NCI-H146 (cell line): Measurements from ENCODE around the gene CAPN11.
"Not testable (repeated sequence)": the region's sequence is repeated elsewhere in the genome, so short reads cannot be mapped to it uniquely, and the experiment has no call there.

Source experiments
- DNase-seq: peaks from one replicate; lab custom pipeline; 2025; lab: John Stamatoyannopoulos, UW

CAPN11 gene

DNA sequence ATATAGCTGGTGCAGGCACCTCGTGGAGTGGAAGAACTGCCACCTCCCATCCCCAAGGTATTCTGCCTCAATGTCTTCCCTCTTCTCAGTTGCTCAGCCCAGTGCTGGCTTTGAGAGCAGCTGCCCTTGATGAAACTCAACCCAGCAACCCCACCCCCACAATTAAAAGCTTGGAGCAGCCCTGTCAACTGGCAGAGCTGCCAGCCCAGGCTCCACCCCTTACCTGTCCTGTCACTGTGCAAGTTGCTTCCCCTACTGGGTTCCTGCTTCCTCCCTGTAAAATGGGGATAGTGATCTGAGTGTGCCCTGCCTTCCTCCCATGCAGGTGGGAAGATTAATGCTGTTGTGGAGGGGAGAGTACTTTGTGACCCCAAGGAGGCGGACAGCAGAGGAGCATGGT is 26.7 kb upstream of the CAPN11 start:
- peak; percentile 9 for DNase-seq

GRCh38 chr6:44132476-44132875 is 26.1 kb upstream of the CAPN11 start:
- DNase-seq: no peak

GRCh38 chr6:44133003-44133931 is 25.4 kb upstream of the CAPN11 start:
- DNase-seq: peak; percentile 70

GRCh38 chr6:44133981-44134711 is 24.5 kb upstream of the CAPN11 start:
- no peak for DNase-seq

GRCh38 chr6:44135173-44135758 is 23.4 kb upstream of the CAPN11 start:
- no peak for DNase-seq

DNA sequence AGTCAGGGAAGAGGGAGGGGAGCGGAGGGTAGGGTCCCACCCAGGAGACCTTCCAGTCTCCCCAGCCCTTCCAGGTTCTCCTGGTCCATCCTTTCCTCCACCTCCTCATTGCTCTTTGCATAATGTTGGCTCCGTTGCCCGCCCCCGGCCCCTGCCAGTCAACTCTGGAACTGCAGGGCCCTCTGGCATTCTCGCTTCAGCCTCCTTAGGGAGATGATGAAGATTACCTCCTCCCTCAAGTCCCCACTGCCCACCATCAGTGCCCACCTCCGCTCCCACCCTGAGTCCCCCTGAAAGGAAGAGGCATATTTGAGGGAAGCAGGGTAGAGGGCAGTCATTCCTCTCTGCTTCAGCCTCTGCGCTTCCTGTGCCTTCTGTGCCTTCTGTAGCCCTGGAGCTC is 22.7 kb upstream of the CAPN11 start:
- DNase-seq: no peak

GRCh38 chr6:44138717-44139350 is 19.8 kb upstream of the CAPN11 start:
- no peak for DNase-seq

DNA sequence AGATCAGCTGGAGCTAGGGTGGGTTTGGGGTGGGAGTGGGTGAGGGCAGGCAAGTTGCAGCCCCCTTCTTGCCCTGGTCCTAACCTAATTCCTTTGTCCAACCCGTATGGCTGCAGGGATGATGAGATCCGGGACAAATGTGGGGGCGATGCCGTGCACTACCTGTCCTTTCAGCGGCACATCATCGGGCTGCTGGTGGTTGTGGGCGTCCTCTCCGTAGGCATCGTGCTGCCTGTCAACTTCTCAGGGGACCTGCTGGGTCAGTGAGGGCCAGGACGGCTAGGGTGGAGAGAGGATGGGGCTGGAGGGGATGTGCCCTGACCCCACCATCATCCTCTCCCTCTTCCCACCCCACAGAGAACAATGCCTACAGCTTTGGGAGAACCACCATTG is 19.3 kb upstream of the CAPN11 start:
- DNase-seq: no peak

DNA sequence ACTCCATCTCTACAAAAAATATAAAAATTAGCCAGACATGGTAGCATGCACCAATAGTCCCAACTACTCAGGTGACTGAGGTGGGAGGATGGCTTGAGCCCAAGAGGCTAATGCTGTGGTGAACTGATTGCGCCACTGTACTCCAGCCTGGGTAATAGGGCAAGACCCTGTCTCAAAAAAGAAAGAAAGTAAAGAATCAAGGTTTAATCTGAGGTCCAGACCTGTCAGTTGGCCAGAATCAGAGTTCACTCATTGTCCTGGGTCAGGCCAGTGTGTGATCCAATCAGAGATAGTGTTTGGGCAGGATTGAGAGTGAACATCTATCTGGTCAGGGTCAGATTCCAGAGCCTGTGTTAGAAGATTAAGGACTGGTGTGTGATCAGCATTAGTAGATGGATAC is 15.8 kb upstream of the CAPN11 start:
- no peak for DNase-seq

DNA sequence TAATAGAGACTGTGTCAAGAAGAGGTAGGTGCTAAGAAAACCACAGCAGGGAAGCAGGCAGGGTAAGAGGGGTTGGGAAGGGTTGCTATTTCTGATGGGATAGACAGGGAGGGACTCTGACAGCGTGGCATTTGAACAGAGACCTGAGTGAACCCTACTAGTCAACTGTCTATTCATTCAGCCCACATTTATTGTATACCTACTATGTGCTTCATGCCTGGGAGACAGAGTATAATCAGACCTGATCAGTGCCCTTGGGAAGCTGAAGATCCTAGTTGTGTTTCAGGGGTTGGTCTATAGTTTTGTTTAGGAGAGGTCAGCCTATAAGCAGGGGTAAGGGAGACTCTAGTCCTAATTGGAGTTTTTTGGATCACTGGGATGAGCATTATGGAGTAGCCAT is 14.9 kb upstream of the CAPN11 start:
- DNase-seq: no peak

- DNase-seq: not testable (repeated sequence)
Observed at GRCh38 chr6:44144536-44144935, 14.1 kb upstream of the CAPN11 start.

DNA sequence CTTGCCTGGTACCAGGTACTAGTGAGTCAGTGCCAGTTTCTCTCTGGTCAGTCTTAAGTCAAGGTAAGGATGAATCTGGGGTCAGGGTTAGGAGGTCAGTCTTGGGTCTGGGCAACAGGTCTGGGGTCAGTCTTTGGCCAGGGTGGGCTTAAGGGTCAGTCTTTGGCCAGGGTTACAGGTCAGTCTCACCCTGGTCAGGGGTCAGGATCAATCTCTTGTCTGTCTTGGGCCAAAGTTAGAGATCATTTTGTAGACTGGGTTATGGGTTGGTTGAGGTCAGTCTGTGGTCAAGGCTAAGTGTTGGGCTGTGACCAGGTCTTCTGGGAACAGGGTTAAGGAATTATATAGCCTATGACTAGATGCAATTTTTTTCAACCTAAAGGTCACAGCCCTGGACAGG is 12.8 kb upstream of the CAPN11 start:
- DNase-seq: no peak

- DNase-seq: no peak
Observed at GRCh38 chr6:44146685-44147084, 11.9 kb upstream of the CAPN11 start.

DNA sequence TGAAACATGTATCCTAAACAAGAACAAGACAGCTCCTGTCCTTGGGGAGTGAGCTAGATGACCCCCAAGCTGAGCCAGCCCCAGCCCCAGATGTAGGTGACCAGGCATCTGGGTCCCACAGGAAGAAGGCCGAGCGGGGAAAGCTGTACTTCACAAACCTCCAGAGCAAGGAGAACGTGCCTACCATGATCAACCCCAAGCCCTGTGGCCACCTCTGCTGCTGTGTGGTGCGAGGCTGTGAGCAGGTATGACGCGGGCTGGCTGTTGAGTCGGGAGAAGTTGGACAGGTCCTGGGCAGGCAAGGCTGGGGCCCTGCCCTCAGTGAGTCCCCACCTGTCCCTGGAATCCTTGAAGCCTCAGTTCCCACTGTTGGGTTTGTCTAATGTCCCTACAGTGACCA is 11.4 kb upstream of the CAPN11 start:
- DNase-seq: no peak

DNA sequence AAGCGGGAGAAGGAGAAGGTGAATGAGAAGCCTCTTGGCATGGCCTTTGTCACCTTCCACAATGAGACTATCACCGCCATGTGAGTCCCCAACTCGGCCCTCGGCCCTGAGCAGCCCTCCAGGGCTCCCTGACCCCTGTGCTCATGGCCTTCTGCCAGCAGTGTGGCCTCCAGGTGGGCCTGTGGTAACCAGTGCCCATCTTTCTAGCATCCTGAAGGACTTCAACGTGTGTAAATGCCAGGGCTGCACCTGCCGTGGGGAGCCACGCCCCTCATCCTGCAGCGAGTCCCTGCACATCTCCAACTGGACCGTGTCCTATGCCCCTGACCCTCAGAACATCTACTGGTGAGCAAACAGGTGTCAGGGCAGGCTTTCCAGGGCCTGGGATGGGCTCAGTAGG is 10.3 kb upstream of the CAPN11 start:
- DNase-seq: no peak

DNA sequence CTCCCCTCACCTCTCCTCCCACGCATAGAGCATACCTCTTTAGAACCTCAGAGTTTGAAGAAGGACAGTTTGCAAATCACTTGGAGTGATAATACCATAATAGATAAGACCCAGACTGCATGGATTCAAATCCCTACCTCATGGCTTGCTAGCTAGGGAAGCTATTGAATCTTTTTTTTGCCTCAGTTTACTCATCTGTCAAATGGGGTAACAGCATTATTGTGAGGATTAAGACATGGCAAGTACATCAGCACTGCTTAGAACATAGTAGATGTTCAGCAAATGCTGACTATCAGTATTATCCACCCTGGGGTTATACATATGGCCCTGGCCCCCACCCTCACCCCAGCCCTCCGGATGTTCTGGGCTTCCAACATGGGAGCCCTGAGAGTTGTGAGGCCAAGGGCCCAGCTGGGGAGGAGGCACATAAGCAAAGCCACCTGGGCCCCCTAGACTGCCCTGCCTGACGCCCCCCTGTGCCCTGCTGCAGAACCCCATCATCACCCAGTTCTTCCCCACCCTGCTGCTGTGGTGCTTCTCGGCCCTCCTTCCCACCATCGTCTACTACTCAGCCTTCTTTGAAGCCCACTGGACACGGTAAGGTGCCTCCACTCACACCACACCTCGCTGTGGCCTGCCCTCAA is 9.1 kb upstream of the CAPN11 start:
- no peak for DNase-seq

DNA sequence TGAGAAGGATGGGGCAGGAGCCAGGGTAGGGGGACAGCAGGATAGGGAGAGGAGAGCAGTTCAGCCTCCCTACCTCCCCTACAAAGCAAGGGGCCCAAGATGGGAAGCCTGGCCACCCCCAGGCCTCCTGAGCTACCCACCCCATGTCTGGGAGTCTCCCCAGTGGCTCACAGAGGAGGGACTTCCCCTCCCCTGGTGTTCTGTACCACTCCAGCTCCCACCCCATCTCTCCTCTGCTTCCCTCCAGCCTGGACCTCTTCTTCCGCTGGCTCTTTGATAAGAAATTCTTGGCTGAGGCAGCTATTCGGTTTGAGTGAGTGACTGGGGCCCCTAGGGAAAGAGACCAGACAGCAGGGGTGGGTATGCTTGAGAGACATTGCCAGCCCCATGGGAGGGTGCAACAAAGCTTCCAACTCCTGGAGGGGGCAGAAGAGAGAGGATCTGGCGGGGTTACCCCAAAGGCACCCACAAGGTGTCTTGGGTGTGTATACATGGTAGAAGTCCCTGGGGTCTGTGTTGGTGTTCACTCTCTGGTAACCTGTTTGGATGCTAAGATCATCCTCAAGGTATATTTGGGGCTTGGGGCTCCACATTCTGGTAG is 8.2 kb upstream of the CAPN11 start:
- no peak for DNase-seq

DNA sequence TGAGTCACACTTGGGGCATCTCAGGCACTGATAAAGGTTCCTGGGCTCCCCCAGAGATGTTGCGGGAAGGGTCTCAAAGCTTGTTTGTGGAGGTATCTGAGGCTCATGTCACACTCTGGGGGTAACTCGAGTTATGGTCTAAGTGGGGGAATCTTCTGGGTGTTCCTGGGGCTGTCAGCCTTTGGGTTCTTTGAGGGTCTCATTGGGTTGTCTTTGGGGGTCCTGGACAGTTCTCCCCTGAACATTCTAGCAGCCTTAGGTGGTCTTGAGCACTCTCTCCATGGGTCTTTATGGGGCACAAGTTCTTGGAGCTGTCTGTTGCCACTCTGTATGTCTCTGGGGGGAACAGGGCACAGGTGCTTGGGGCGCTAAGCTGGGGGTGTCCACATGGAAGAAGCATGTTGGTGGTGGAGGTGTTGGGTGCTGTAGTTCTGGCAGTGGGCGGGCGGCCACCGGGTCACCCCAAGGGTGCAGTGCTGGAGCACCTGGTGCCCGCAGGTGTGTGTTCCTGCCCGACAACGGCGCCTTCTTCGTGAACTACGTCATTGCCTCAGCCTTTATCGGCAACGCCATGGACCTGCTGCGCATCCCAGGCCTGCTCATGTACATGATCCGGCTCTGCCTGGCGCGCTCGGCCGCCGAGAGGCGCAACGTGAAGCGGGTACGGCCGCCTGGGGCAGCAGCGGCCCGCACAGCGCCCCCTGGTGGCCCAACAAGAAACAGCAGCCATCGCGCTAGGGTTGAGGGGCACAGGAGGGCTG is 7.1 kb upstream of the CAPN11 start:
- DNase-seq: no peak

DNA sequence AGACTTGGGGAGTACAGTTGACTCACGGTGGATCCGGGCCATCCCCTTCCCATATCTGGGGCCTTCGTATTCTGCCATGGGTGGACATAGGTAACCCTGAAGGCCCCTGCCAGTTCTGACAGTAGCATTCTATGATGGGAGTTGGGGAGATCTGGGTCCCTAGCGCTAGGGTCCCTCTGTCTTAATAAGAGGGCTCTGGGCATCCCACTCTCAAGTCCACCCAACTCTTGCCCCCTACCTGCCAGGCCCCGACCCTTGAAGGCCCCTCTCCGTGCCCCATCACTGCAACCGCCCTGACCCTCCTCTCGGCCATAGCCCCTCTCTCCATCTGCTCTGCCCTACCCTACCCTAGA is 6.5 kb upstream of the CAPN11 start:
- DNase-seq: no peak

- no peak for DNase-seq
Observed at GRCh38 chr6:44152533-44152932, 6.1 kb upstream of the CAPN11 start.

GRCh38 chr6:44154067-44154466 is 4.6 kb upstream of the CAPN11 start:
- DNase-seq: no peak
